ENCODE measurements around the gene MORC4. TPM values are rescaled to one million over a fixed set of nuclear protein-coding genes. Genes with fewer than 3 reads are reported as not detected.

The MORC4 gene
- total RNA-seq, 1 donor from 2014 or later: 26.0 TPM

DNA sequence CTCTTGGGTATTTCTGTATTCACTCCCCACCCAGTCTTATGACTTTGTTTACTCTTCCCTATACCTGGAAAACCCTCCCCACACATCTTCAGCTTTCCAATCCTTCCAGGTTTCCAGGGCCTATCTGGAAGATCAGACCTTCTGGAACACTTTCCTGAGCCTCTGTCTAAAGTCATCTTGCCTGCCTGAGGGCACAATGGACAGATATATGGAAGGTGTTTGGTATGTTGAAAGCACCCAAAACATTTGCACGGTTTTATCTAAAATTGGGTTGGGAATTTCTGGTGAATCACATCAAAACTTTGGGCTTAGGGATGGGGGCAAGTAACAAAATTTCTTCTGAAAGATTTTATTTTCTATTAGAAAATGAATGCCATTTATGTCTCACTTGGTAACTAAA is 63.8 kb downstream of the MORC4 start:
- H3K36me3 Mint-ChIP-seq (ENCODE audit: low read depth, unreplicated experiment): no peaks in the 10 kb centered on the region
- FAIRE-seq: no peak
- peaks cover 3% of the 10 kb centered on the region for H3K36me3 ChIP-seq (ENCODE audit: insufficient read depth, low read length)
- H3K4me3 Mint-ChIP-seq (ENCODE audit: unreplicated experiment): no peak overlapping the region
- no peak overlapping the region for H2AFZ ChIP-seq (ENCODE audit: low read depth, low read length)
- H3K4me1 Mint-ChIP-seq (ENCODE audit: low read depth, unreplicated experiment): peaks cover 7% of the 10 kb centered on the region
- no peaks in the 10 kb centered on the region for H3K79me2 ChIP-seq (ENCODE audit: insufficient read depth, low read length)
- no peak overlapping the region for H3K9ac ChIP-seq (ENCODE audit: low read length)
- H3K27me3 Mint-ChIP-seq (ENCODE audit: low read depth, unreplicated experiment): no peaks in the 10 kb centered on the region
- no peak overlapping the region for H3K4me2 ChIP-seq (ENCODE audit: low read length)
- peaks cover 21% of the 10 kb centered on the region for H3K4me1 ChIP-seq (ENCODE audit: insufficient read depth, low read length)
- no peak overlapping the region for H3K27ac Mint-ChIP-seq (ENCODE audit: unreplicated experiment)
- no peak for TF ChIP-seq CTCF (IDR thresholded peaks at IDR 0.05; ENCODE audit: insufficient read depth, low read depth, low read length)
- no peak overlapping the region for H3K27ac ChIP-seq (ENCODE audit: low read depth, low read length)
- H3K27me3 ChIP-seq (ENCODE audit: insufficient read depth, low read length): no peaks in the 10 kb centered on the region
- no peak overlapping the region for H3K4me3 ChIP-seq (ENCODE audit: insufficient read depth, low read depth, low read length)
- no peak for DNase-seq (ENCODE audit: low read depth)
- no peaks in the 10 kb centered on the region for H3K9me3 Mint-ChIP-seq (ENCODE audit: unreplicated experiment)
- H3K9me3 ChIP-seq (ENCODE audit: insufficient read depth, low read depth, low read length): no peaks in the 10 kb centered on the region
- no peaks in the 10 kb centered on the region for H4K20me1 ChIP-seq (ENCODE audit: insufficient read depth, low read length)

GRCh38 chrX:106935175-106935574 is 64.8 kb downstream of the MORC4 start:
- Mint-ChIP-seq H3K4me1 (ENCODE audit: low read depth, unreplicated experiment) (peaks cover 7% of the 10 kb centered on the region), H3K36me3 (ENCODE audit: low read depth, unreplicated experiment) (no peaks in the 10 kb centered on the region)
- no peak for FAIRE-seq

DNA sequence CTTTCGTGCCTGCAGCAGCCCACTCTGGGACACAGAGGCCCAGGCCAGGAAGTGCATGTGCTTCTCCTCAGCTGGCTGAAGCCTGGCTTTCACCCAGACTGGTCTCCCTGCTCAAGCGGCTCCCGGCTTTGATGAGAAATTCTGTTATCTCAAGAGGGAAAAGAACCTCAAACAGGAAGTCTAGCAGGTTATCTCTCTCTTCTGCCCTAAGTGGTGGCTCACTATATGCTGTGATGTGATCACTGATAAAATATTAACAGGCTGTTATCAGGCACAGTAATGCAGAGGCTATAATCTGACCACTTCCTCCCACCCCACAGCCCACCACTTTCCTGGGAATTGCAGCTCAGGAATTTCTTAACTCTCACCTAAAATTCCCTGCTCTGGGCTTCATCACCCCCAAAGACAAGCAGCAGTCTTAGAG is 66.5 kb downstream of the MORC4 start:
- Histone ChIP-seq H3K9me3 (ENCODE audit: insufficient read depth, low read depth, low read length) (no peaks in the 10 kb centered on the region), H3K9ac (ENCODE audit: low read length) (no peak overlapping the region), H3K36me3 (ENCODE audit: insufficient read depth, low read length) (no peaks in the 10 kb centered on the region), H3K4me2 (ENCODE audit: low read length) (peak overlapping the region; percentile 11), H2AFZ (ENCODE audit: low read depth, low read length) (no peak overlapping the region), H3K27ac (ENCODE audit: low read depth, low read length) (no peak overlapping the region), H3K79me2 (ENCODE audit: insufficient read depth, low read length) (no peaks in the 10 kb centered on the region), H3K4me1 (ENCODE audit: insufficient read depth, low read length) (peaks cover 21% of the 10 kb centered on the region), H3K27me3 (ENCODE audit: insufficient read depth, low read length) (no peaks in the 10 kb centered on the region), H4K20me1 (ENCODE audit: insufficient read depth, low read length) (no peaks in the 10 kb centered on the region), H3K4me3 (ENCODE audit: insufficient read depth, low read depth, low read length) (no peak overlapping the region)
- H3K9me3 Mint-ChIP-seq (ENCODE audit: unreplicated experiment): no peaks in the 10 kb centered on the region
- H3K27ac Mint-ChIP-seq (ENCODE audit: unreplicated experiment): no peak overlapping the region
- peaks cover 7% of the 10 kb centered on the region for H3K4me1 Mint-ChIP-seq (ENCODE audit: low read depth, unreplicated experiment)
- H3K36me3 Mint-ChIP-seq (ENCODE audit: low read depth, unreplicated experiment): no peaks in the 10 kb centered on the region
- H3K4me3 Mint-ChIP-seq (ENCODE audit: unreplicated experiment): no peak overlapping the region
- peaks cover 2% of the 10 kb centered on the region for H3K27me3 Mint-ChIP-seq (ENCODE audit: low read depth, unreplicated experiment)
- FAIRE-seq (no peak), DNase-seq (ENCODE audit: low read depth) (peak; percentile 47)
- no peak for TF ChIP-seq CTCF (IDR thresholded peaks at IDR 0.05; ENCODE audit: insufficient read depth, low read depth, low read length)
- no peak for TF ChIP-seq EZH2 (IDR thresholded peaks at IDR 0.05; ENCODE audit: insufficient read depth, low read length)

More at GRCh38 chrX:106935175-106935574, 64.8 kb downstream of the MORC4 start:
- Histone ChIP-seq H3K9me3 (ENCODE audit: insufficient read depth, low read depth, low read length) (no peaks in the 10 kb centered on the region), H3K4me3 (ENCODE audit: insufficient read depth, low read depth, low read length) (no peak overlapping the region), H3K36me3 (ENCODE audit: insufficient read depth, low read length) (no peaks in the 10 kb centered on the region), H4K20me1 (ENCODE audit: insufficient read depth, low read length) (no peaks in the 10 kb centered on the region), H3K27me3 (ENCODE audit: insufficient read depth, low read length) (no peaks in the 10 kb centered on the region), H3K4me1 (ENCODE audit: insufficient read depth, low read length) (peaks cover 21% of the 10 kb centered on the region), H3K4me2 (ENCODE audit: low read length) (no peak overlapping the region), H3K79me2 (ENCODE audit: insufficient read depth, low read length) (no peaks in the 10 kb centered on the region), H3K9ac (ENCODE audit: low read length) (no peak overlapping the region), H2AFZ (ENCODE audit: low read depth, low read length) (no peak overlapping the region), H3K27ac (ENCODE audit: low read depth, low read length) (no peak overlapping the region)
- TF ChIP-seq EZH2 (IDR thresholded peaks at IDR 0.05; ENCODE audit: insufficient read depth, low read length) (no peak), CTCF (IDR thresholded peaks at IDR 0.05; ENCODE audit: insufficient read depth, low read depth, low read length) (no peak)
- no peak for DNase-seq (ENCODE audit: low read depth)
- H3K27me3 Mint-ChIP-seq (ENCODE audit: low read depth, unreplicated experiment): no peaks in the 10 kb centered on the region
- H3K4me3 Mint-ChIP-seq (ENCODE audit: unreplicated experiment): no peak overlapping the region
- no peaks in the 10 kb centered on the region for H3K9me3 Mint-ChIP-seq (ENCODE audit: unreplicated experiment)
- no peak overlapping the region for H3K27ac Mint-ChIP-seq (ENCODE audit: unreplicated experiment)
